ENCODE measurements around the gene ADD2. TPM values are rescaled to one million over a fixed set of nuclear protein-coding genes. Genes with fewer than 3 reads are reported as not detected.

The ADD2 gene
- total and polyA plus RNA-seq, 7 experiments from 2014 or later, result 1.8 to 18.8 (median 7.3) TPM

DNA sequence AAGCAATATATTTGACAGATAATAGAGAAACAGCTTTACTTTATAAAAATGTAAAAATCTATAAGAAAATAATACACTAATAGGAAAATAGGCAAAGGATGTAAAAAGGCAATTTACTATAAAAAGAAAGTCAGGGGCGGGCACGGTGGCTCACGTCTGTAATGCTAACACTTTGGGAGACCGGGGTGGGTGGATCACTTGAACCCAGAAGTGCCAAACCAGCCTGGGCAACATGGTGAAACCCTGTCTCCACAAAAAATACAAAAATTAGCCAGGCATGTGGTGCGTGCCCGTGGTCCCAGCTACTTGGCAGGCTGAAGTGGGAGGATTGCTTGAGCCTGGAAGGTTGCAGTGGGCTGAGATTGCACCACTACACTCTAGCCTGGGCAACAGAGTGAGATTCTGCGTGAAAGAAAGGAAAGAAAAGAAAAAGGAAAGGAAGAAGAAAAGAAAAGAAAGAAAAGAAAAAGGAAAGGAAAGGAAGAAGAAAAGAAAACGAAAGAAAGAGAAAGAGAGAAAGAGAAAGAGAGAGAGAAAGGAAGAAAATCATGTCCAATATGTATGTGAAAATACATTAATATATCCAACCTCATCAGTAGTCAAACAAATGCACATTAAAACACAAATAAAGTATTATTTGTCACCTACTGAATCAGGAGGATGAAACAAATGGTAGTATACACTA is 65.1 kb downstream of the ADD2 start:
- no peak overlapping the region for H3K27ac Mint-ChIP-seq
- no peaks in the 10 kb centered on the region for H3K9me3 ChIP-seq (ENCODE audit: control insufficient read depth in 2 of 3, low read length in 3 of 3)
- H3K9me3 Mint-ChIP-seq, result no peaks in the 10 kb centered on the region
- DNase-seq (no peak), ATAC-seq (no peak)
- H3K4me1 Mint-ChIP-seq, result no peaks in the 10 kb centered on the region
- H3K27ac ChIP-seq (ENCODE audit: low read depth, low read length), result no peak overlapping the region
- H3K36me3 Mint-ChIP-seq, result peaks cover 0 to 29% (median 0%) of the 10 kb centered on the region in 5 donors
- H3K27me3 Mint-ChIP-seq, result peaks cover 0 to 6% (median 0%) of the 10 kb centered on the region in 5 donors
- no peaks in the 10 kb centered on the region for H3K27me3 ChIP-seq (ENCODE audit: control insufficient read depth in 2 of 2, insufficient read depth in 2 of 2, low read length in 2 of 2)
- intact Hi-C loops (cut with micrococcal nuclease), result loop anchor here in 1 of 2 donors (5.0 kb wide), 1 partner anchor 46 kb away; no protein-coding TSS in a partner anchor
- H3K4me3 ChIP-seq (ENCODE audit: low read length), result no peak overlapping the region
- no peak overlapping the region for H3K4me3 Mint-ChIP-seq
- H3K4me1 ChIP-seq (ENCODE audit: control insufficient read depth in 2 of 2, insufficient read depth in 2 of 2, low read length in 2 of 2), result no peaks in the 10 kb centered on the region
- CTCF ChIA-PET, result no interaction called here
- peaks cover 0 to 12% (median 0%) of the 10 kb centered on the region in 3 experiments for H3K36me3 ChIP-seq (ENCODE audit: control insufficient read depth in 2 of 3, insufficient read depth in 3 of 3, low read length in 3 of 3)
- POLR2A ChIA-PET, result no interaction called here

- H3K27ac ChIP-seq (ENCODE audit: low read depth, low read length), result no peak overlapping the region
- intact Hi-C loops (cut with micrococcal nuclease), result no loop called here
- ChIA-PET CTCF (interaction anchor here (1.3 kb wide), 1 partner anchor 12 kb away, joined by 4 read pairs; no protein-coding TSS in a partner anchor), POLR2A (no interaction called here)
- no peak for DNase-seq
- Mint-ChIP-seq H3K27ac (no peak overlapping the region), H3K36me3 (peaks cover 0 to 29% (median 10%) of the 10 kb centered on the region in 5 donors), H3K9me3 (no peaks in the 10 kb centered on the region), H3K27me3 (peaks cover 0 to 6% (median 0%) of the 10 kb centered on the region in 5 donors), H3K4me1 (peaks cover 0 to 4% (median 0%) of the 10 kb centered on the region in 7 donors), H3K4me3 (no peak overlapping the region)
- H3K9me3 ChIP-seq (ENCODE audit: control insufficient read depth in 2 of 3, low read length in 3 of 3), result no peaks in the 10 kb centered on the region
- H3K36me3 ChIP-seq (ENCODE audit: control insufficient read depth in 2 of 3, insufficient read depth in 3 of 3, low read length in 3 of 3), result peaks cover 0 to 4% (median 0%) of the 10 kb centered on the region in 3 experiments
- no peaks in the 10 kb centered on the region for H3K4me1 ChIP-seq (ENCODE audit: control insufficient read depth in 2 of 2, insufficient read depth in 2 of 2, low read length in 2 of 2)
- H3K4me3 ChIP-seq (ENCODE audit: low read length), result no peak overlapping the region
- no peak for ATAC-seq
- H3K27me3 ChIP-seq (ENCODE audit: control insufficient read depth in 2 of 2, insufficient read depth in 2 of 2, low read length in 2 of 2), result no peaks in the 10 kb centered on the region
Measured at GRCh38 chr2:70698847-70699246, 69.2 kb downstream of the ADD2 start.

DNA sequence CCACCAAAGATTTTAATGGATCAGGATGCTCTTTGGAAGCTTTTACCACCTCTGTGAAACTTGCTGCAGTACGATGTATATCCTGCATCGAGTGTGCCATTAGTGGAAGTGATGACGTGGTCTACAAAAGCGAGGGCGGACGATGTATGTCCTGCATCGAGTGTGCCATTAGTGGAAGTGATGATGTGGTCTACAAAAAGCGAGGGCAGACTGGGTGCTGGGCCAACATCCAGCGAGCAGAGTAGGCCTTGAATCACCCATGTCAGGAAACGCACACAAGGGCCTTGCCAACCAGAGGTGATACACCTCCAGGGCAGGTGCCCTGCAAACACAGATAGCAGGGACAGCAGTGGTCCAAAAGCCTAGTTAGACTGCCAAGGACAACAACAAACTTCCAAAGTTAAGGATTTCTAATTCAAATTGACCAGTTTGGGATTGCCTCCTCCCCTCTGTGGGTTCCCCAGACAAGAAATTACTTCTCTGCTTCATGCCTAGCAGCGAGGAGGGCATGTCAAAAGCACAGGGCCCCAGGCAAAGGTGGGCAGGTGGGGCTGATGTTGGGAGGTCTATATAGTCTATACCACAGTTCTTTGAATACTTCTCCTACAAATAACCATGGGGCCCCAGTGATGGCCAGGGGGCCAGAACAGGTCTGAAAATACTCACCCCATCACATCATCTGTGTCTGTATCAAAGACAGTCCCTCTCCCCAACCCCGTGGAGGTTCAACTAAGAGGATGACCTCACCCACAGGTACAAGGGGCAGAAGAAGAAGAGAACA is 70.2 kb downstream of the ADD2 start:
- Histone ChIP-seq H3K36me3 (ENCODE audit: control insufficient read depth in 2 of 3, insufficient read depth in 3 of 3, low read length in 3 of 3) (peaks cover 0 to 5% (median 0%) of the 10 kb centered on the region in 3 experiments), H3K27ac (ENCODE audit: low read depth, low read length) (no peak overlapping the region), H3K9me3 (ENCODE audit: control insufficient read depth in 2 of 3, low read length in 3 of 3) (no peaks in the 10 kb centered on the region), H3K4me3 (ENCODE audit: low read length) (no peak overlapping the region), H3K4me1 (ENCODE audit: control insufficient read depth in 2 of 2, insufficient read depth in 2 of 2, low read length in 2 of 2) (no peaks in the 10 kb centered on the region), H3K27me3 (ENCODE audit: control insufficient read depth in 2 of 2, insufficient read depth in 2 of 2, low read length in 2 of 2) (no peaks in the 10 kb centered on the region)
- Mint-ChIP-seq H3K36me3 (peaks cover 0 to 37% (median 13%) of the 10 kb centered on the region in 5 donors), H3K27ac (peak overlapping the region in 1 of 9 donors; percentile 51), H3K4me3 (no peak overlapping the region), H3K4me1 (peaks cover 0 to 6% (median 0%) of the 10 kb centered on the region in 7 donors), H3K27me3 (peaks cover 0 to 6% (median 0%) of the 10 kb centered on the region in 5 donors), H3K9me3 (no peaks in the 10 kb centered on the region)
- ChIA-PET POLR2A (no interaction called here), CTCF (interaction anchor here (1.3 kb wide), 1 partner anchor 11 kb away, joined by 4 read pairs; no protein-coding TSS in a partner anchor)
- intact Hi-C loops (cut with micrococcal nuclease), result no loop called here
- ATAC-seq, result no peak
- peak in 1 of 9 donors; percentile 10 for DNase-seq

DNA sequence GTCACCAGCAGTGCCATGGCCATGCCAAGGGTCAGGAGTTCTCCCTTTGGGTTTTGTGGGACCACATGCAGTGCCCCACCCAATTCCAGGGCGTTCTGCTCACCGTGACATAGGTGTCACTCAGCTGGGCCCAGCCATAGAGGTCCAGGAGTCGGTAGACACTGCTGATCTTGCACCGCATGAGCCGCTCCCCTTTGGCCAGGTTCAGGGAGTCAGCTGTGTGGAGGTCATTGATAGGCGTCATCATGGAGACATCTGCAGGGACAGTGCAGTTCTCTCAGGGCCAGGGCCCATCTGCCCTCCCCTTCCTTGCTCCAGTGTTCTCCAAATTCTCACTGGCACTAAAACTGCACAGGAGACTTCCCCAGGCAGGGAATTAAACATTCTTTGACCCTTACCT is 71.9 kb downstream of the ADD2 start:
- CTCF ChIA-PET, result no interaction called here
- Histone ChIP-seq H3K4me3 (ENCODE audit: low read length) (no peak overlapping the region), H3K36me3 (ENCODE audit: control insufficient read depth in 2 of 3, insufficient read depth in 3 of 3, low read length in 3 of 3) (peaks cover 0 to 19% (median 0%) of the 10 kb centered on the region in 3 experiments), H3K27ac (ENCODE audit: low read depth, low read length) (no peak overlapping the region), H3K27me3 (ENCODE audit: control insufficient read depth in 2 of 2, insufficient read depth in 2 of 2, low read length in 2 of 2) (no peaks in the 10 kb centered on the region), H3K4me1 (ENCODE audit: control insufficient read depth in 2 of 2, insufficient read depth in 2 of 2, low read length in 2 of 2) (no peaks in the 10 kb centered on the region), H3K9me3 (ENCODE audit: control insufficient read depth in 2 of 3, low read length in 3 of 3) (no peaks in the 10 kb centered on the region)
- Mint-ChIP-seq H3K9me3 (no peaks in the 10 kb centered on the region), H3K27me3 (peaks cover 0 to 4% (median 0%) of the 10 kb centered on the region in 5 donors), H3K4me1 (peaks cover 0 to 6% (median 0%) of the 10 kb centered on the region in 7 donors), H3K27ac (no peak overlapping the region), H3K4me3 (no peak overlapping the region), H3K36me3 (peaks cover 0 to 46% (median 17%) of the 10 kb centered on the region in 5 donors)
- ATAC-seq, result no peak
- POLR2A ChIA-PET, result no interaction called here
- intact Hi-C loops (cut with micrococcal nuclease), result no loop called here
- peak in 1 of 9 donors; percentile 8 for DNase-seq

DNA sequence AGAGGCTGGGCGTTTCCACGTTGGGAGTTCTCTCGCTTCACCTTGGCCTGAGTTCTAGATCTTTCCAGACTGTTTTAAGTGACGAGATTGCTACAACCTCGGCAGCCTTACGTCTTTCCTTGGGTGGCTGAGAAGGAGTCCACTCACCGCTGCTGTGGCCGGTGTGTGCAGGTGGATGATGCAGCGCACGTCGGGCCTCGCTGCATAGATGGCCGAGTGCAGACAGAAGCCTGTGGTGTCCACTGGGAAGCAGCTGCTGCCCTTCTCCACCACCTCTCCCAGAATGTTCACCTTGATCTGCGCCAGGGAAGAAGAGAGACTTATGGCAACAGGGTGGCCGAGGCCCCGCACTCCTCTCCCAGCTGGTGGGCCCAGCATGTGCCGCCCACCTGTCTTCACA is 75.7 kb downstream of the ADD2 start:
- no peak overlapping the region for H3K4me3 ChIP-seq (ENCODE audit: low read length)
- H3K9me3 Mint-ChIP-seq, result no peaks in the 10 kb centered on the region
- ATAC-seq (no peak), DNase-seq (no peak)
- intact Hi-C loops (cut with micrococcal nuclease), result no loop called here
- no peaks in the 10 kb centered on the region for H3K27me3 Mint-ChIP-seq
- H3K27ac Mint-ChIP-seq, result no peak overlapping the region
- H3K36me3 Mint-ChIP-seq, result peaks cover 0 to 58% (median 20%) of the 10 kb centered on the region in 5 donors
- ChIA-PET CTCF (no interaction called here), POLR2A (no interaction called here)
- no peak overlapping the region for H3K27ac ChIP-seq (ENCODE audit: low read depth, low read length)
- H3K27me3 ChIP-seq (ENCODE audit: control insufficient read depth in 2 of 2, insufficient read depth in 2 of 2, low read length in 2 of 2), result no peaks in the 10 kb centered on the region
- H3K9me3 ChIP-seq (ENCODE audit: control insufficient read depth in 2 of 3, low read length in 3 of 3), result no peaks in the 10 kb centered on the region
- H3K4me1 Mint-ChIP-seq, result peaks cover 0 to 6% (median 0%) of the 10 kb centered on the region in 7 donors
- no peaks in the 10 kb centered on the region for H3K4me1 ChIP-seq (ENCODE audit: control insufficient read depth in 2 of 2, insufficient read depth in 2 of 2, low read length in 2 of 2)
- no peak overlapping the region for H3K4me3 Mint-ChIP-seq
- H3K36me3 ChIP-seq (ENCODE audit: control insufficient read depth in 2 of 3, insufficient read depth in 3 of 3, low read length in 3 of 3), result peaks cover 0 to 32% (median 0%) of the 10 kb centered on the region in 3 experiments

- DNase-seq (no peak), ATAC-seq (no peak)
- peaks cover 0 to 54% (median 20%) of the 10 kb centered on the region in 5 donors for H3K36me3 Mint-ChIP-seq
- H3K4me3 ChIP-seq (ENCODE audit: low read length), result no peak overlapping the region
- POLR2A ChIA-PET, result no interaction called here
- H3K4me1 ChIP-seq (ENCODE audit: control insufficient read depth in 2 of 2, insufficient read depth in 2 of 2, low read length in 2 of 2), result no peaks in the 10 kb centered on the region
- no peaks in the 10 kb centered on the region for H3K9me3 Mint-ChIP-seq
- peaks cover 0 to 32% (median 2%) of the 10 kb centered on the region in 3 experiments for H3K36me3 ChIP-seq (ENCODE audit: control insufficient read depth in 2 of 3, insufficient read depth in 3 of 3, low read length in 3 of 3)
- CTCF ChIA-PET, result no interaction called here
- no peak overlapping the region for H3K4me3 Mint-ChIP-seq
- peaks cover 0 to 6% (median 0%) of the 10 kb centered on the region in 7 donors for H3K4me1 Mint-ChIP-seq
- intact Hi-C loops (cut with micrococcal nuclease), result no loop called here
- H3K9me3 ChIP-seq (ENCODE audit: control insufficient read depth in 2 of 3, low read length in 3 of 3), result no peaks in the 10 kb centered on the region
- no peak overlapping the region for H3K27ac ChIP-seq (ENCODE audit: low read depth, low read length)
- no peak overlapping the region for H3K27ac Mint-ChIP-seq
- no peaks in the 10 kb centered on the region for H3K27me3 ChIP-seq (ENCODE audit: control insufficient read depth in 2 of 2, insufficient read depth in 2 of 2, low read length in 2 of 2)
- H3K27me3 Mint-ChIP-seq, result no peaks in the 10 kb centered on the region
Measured at GRCh38 chr2:70691497-70692140, 76.4 kb downstream of the ADD2 start.
